ENCODE measurements around the gene PLD1. TPM values are rescaled to one million over a fixed set of nuclear protein-coding genes. Genes with fewer than 3 reads are reported as not detected.
A peak's percentile ranks its signal among the peaks of the same experiment; 100 is the strongest.

PLD1 gene
- total and polyA plus RNA-seq, 10 of the 15 experiments (the other 5 are each of a cell fraction or from before 2014, with no cell fraction given) = 2.9 to 108 (median 3.6) TPM

- ChIA-PET SMC1A (ENCODE audit: uncharacterized antibody, unreplicated experiment) (interaction anchor here (1.0 to 4.7 kb wide), 14 partner anchors 8 to 41 kb away, joined by 3 to 64 read pairs (median 18); partner anchors contain the start of gene PLD1), CTCF (interaction anchor here (0.6 to 4.6 kb wide), 12 partner anchors 8 to 386 kb away, joined by 3 to 56 read pairs (median 7); partner anchors contain the start of gene PLD1), POLR2A (interaction anchor here (1.0 to 3.7 kb wide), 13 partner anchors 9 to 39 kb away, joined by 3 to 40 read pairs (median 12); partner anchors contain the start of gene PLD1), RAD21 (ENCODE audit: unreplicated experiment) (interaction anchor here (0.7 to 4.3 kb wide), 21 partner anchors 8 to 1441 kb away, joined by 3 to 80 read pairs (median 8); partner anchors contain the start of gene PLD1)
- intact Hi-C loops (cut with micrococcal nuclease; ENCODE audit: unreplicated experiment) (loop anchor here (1.0 to 5.0 kb wide), 3 partner anchors 18 to 341 kb away; no protein-coding TSS in a partner anchor), in situ Hi-C loops (cut with MboI) (no loop called here)
- no peak for TF ChIP-seq LARP7 (IDR thresholded peaks at IDR 0.05)
- peak; percentile 66 for TF ChIP-seq IKZF1 (conservative IDR thresholded peaks at IDR 0.05)
- TF ChIP-seq ZNF687 (IDR thresholded peaks at IDR 0.05) = peak; percentile 73; the same call in 1 of the 2 replicates
- TF ChIP-seq CHD1 (IDR thresholded peaks at IDR 0.05; ENCODE audit: low read depth, low read length) = no peak
- TF ChIP-seq POLR2AphosphoS5 (IDR thresholded peaks at IDR 0.05; ENCODE audit: low read length) = 0 out of 2 replicates have a peak, but pooled peaks have one; percentile 8
- TF ChIP-seq MXI1 (IDR thresholded peaks at IDR 0.05; ENCODE audit: low read depth, low read length) = 0 out of 2 replicates have a peak, but pooled peaks have one; percentile 33
- peak; percentile 61 for TF ChIP-seq SMAD1 (IDR thresholded peaks at IDR 0.05; ENCODE audit: low read depth, partially characterized antibody)
- TF ChIP-seq BHLHE40 (IDR thresholded peaks at IDR 0.05; ENCODE audit: borderline replicate concordance in 1 of 2, low read depth in 2 of 2, low read length in 1 of 2) = peak in 1 of 2 experiments; percentile 45; a peak in 2 of 4 replicates
- TF ChIP-seq HDGF (IDR thresholded peaks at IDR 0.05) = peak; percentile 95
- peak; percentile 37; the same call in 1 of the 2 replicates for TF ChIP-seq USF2 (IDR thresholded peaks at IDR 0.05; ENCODE audit: borderline replicate concordance, low read depth, low read length)
- peak; percentile 48 to 54; a peak in 3 of 4 replicates for TF ChIP-seq IKZF2 (IDR thresholded peaks at IDR 0.05)
- 0 out of 2 replicates have a peak, but pooled peaks have one; percentile 47 for TF ChIP-seq BACH1 (IDR thresholded peaks at IDR 0.05; ENCODE audit: borderline replicate concordance)
- peak; percentile 92; the same call in 1 of the 2 replicates for TF ChIP-seq MLLT1 (IDR thresholded peaks at IDR 0.05)
- TF ChIP-seq RAD51 (IDR thresholded peaks at IDR 0.05) = peak; percentile 91
- no peak for TF ChIP-seq CREB1 (IDR thresholded peaks at IDR 0.05; ENCODE audit: low read depth)
- 53% methylated on average over 4 of the region's 4 CpGs for WGBS (ENCODE audit: insufficient coverage, insufficient replicate concordance, low lambda C conversion rate, missing lambda C conversion rate)
- no TSS peak for BruUV-seq (replicated peaks)
- DNase-seq (ENCODE audit: low read depth, low spot score) = no peak
- no peaks in the 10 kb centered on the region for H4K20me1 ChIP-seq (ENCODE audit: control insufficient read depth, insufficient read depth)
- H3K4me2 ChIP-seq (ENCODE audit: control insufficient read depth, insufficient read depth) = no peak overlapping the region; the same call in 1 of the 2 replicates
- H3K9ac ChIP-seq (ENCODE audit: control insufficient read depth, insufficient read depth, low read length) = no peak overlapping the region
- no peaks in the 10 kb centered on the region; the same call in 1 of the 2 replicates for H3K4me1 ChIP-seq (ENCODE audit: control insufficient read depth, insufficient read depth, low read length)
- H3K27me3 ChIP-seq (replicated peaks in 1 of 2; ENCODE audit: control insufficient read depth in 2 of 2, insufficient read depth in 2 of 2, low read length in 1 of 2) = no peaks in the 10 kb centered on the region
- H3K27ac ChIP-seq (ENCODE audit: control insufficient read depth, insufficient read depth) = peak overlapping the region; percentile 50
- no peaks in the 10 kb centered on the region; a peak in 1 of 4 replicates for H3K36me3 ChIP-seq (ENCODE audit: control insufficient read depth in 2 of 2, insufficient read depth in 2 of 2, low read length in 1 of 2)
- no peak for FAIRE-seq
- H3K4me3 ChIP-seq = no peak overlapping the region
- ATAC-seq = peak; percentile 14
- no peaks in the 10 kb centered on the region; the same call in 1 of the 3 replicates for H3K9me3 ChIP-seq (replicated peaks; ENCODE audit: control insufficient read depth, insufficient read depth, low read length)
- H2AFZ ChIP-seq (ENCODE audit: control insufficient read depth, low read depth, low read length) = peak overlapping the region; percentile 29; the same call in 1 of the 2 replicates
- peaks cover 8% of the 10 kb centered on the region for H3K79me2 ChIP-seq (ENCODE audit: control insufficient read depth, insufficient read depth, low read length)
Observed at GRCh38 chr3:171796625-171797264, 13.5 kb downstream of the PLD1 start.

Data from GM12878 (cell line).